Neural crest cell (in vitro differentiated cells): ENCODE data around the gene RFX3. TPM values are rescaled to one million over a fixed set of nuclear protein-coding genes. Genes with fewer than 3 reads are reported as not detected.

Source experiments
- DNase-seq: peaks from one replicate; pipeline ENCODE4 v3.0.0; 2021; ENCODE audit warnings: low read depth, mixed read lengths, low spot score
- H3K27ac Mint-ChIP-seq: one replicate; pipeline ENCODE4 v1.8.0; 2021; ENCODE audit warnings: mild to moderate bottlenecking, mixed read lengths; ENCODE audit not compliant: unreplicated experiment
- H3K27me3 Mint-ChIP-seq: 2 replicates; pipeline ENCODE4 v1.8.0; 2021; ENCODE audit warnings: low read depth, mild to moderate bottlenecking, mixed read lengths
- H3K36me3 Mint-ChIP-seq: 2 replicates; pipeline ENCODE4 v1.8.0; 2021; ENCODE audit warnings: low read depth, mild to moderate bottlenecking, mixed read lengths
- H3K4me1 Mint-ChIP-seq: 2 replicates; pipeline ENCODE4 v1.8.0; 2021; ENCODE audit warnings: mixed read lengths
- H3K4me3 Mint-ChIP-seq: one replicate; pipeline ENCODE4 v1.8.0; 2021; ENCODE audit warnings: mild to moderate bottlenecking, mixed read lengths
- H3K9me3 Mint-ChIP-seq: 2 replicates; pipeline ENCODE4 v1.8.0; 2021; ENCODE audit warnings: mixed read lengths
- CTCF ChIP-seq: fragments of 200-600 bp; sonication (generic); conservative IDR thresholded peaks from 2 replicates; pipeline ENCODE4 v1.5.0; 2021; ENCODE audit warnings: antibody characterized with exemption, mild to moderate bottlenecking
- total RNA-seq: library from RNA; stranded (reverse); gene quantifications from 2 replicates; pipeline ENCODE4 v1.2.1, GENCODE V29; 2021

The RFX3 gene
- total RNA-seq, 1 donor from 2014 or later: 46.9 TPM

GRCh38 chr9:3549225-3549624 lies 23.4 kb upstream of the RFX3 start:
- no peak overlapping the region for H3K4me3 Mint-ChIP-seq
- no peak for DNase-seq
- no peak for TF ChIP-seq CTCF
- H3K9me3 Mint-ChIP-seq: no peaks in the 10 kb centered on the region
- H3K27ac Mint-ChIP-seq: no peak overlapping the region
- peaks cover 11% of the 10 kb centered on the region for H3K4me1 Mint-ChIP-seq
- no peaks in the 10 kb centered on the region for H3K27me3 Mint-ChIP-seq
- no peaks in the 10 kb centered on the region for H3K36me3 Mint-ChIP-seq

GRCh38 chr9:3548648-3549047 lies 22.8 kb upstream of the RFX3 start:
- Mint-ChIP-seq H3K9me3 (no peaks in the 10 kb centered on the region), H3K4me1 (peaks cover 8% of the 10 kb centered on the region), H3K36me3 (no peaks in the 10 kb centered on the region), H3K27ac (no peak overlapping the region), H3K4me3 (no peak overlapping the region), H3K27me3 (no peaks in the 10 kb centered on the region)
- TF ChIP-seq CTCF: no peak
- DNase-seq: no peak

GRCh38 chr9:3541206-3541605 lies 15.4 kb upstream of the RFX3 start:
- H3K36me3 Mint-ChIP-seq: peaks cover 13% of the 10 kb centered on the region
- H3K4me3 Mint-ChIP-seq: no peak overlapping the region
- no peak for TF ChIP-seq CTCF
- H3K27me3 Mint-ChIP-seq: no peaks in the 10 kb centered on the region
- no peak for DNase-seq
- peaks cover 5% of the 10 kb centered on the region for H3K9me3 Mint-ChIP-seq
- no peaks in the 10 kb centered on the region for H3K4me1 Mint-ChIP-seq
- no peak overlapping the region for H3K27ac Mint-ChIP-seq

GRCh38 chr9:3534614-3535404 lies 9.0 kb upstream of the RFX3 start:
- Mint-ChIP-seq H3K9me3 (peaks cover 4% of the 10 kb centered on the region), H3K4me1 (peaks cover 2% of the 10 kb centered on the region), H3K27me3 (no peaks in the 10 kb centered on the region), H3K36me3 (peaks cover 12% of the 10 kb centered on the region), H3K27ac (no peak overlapping the region), H3K4me3 (no peak overlapping the region)
- TF ChIP-seq CTCF: no peak
- no peak for DNase-seq

- no peak for DNase-seq
- Mint-ChIP-seq H3K9me3 (peaks cover 3% of the 10 kb centered on the region), H3K27ac (no peak overlapping the region), H3K4me1 (peaks cover 26% of the 10 kb centered on the region), H3K27me3 (no peaks in the 10 kb centered on the region), H3K4me3 (no peak overlapping the region), H3K36me3 (peaks cover 13% of the 10 kb centered on the region)
- TF ChIP-seq CTCF: no peak
Measured at GRCh38 chr9:3532158-3532557, 6.4 kb upstream of the RFX3 start.
